ENCODE measurements around the gene HOXC4. TPM values are rescaled to one million over a fixed set of nuclear protein-coding genes. Genes with fewer than 3 reads are reported as not detected.
"Not testable (repeated sequence)": the region's sequence is repeated elsewhere in the genome, so short reads cannot be mapped to it uniquely, and the experiment has no call there.

HOXC4 gene
- polyA plus RNA-seq, 2 of the 4 experiments (the other 2 are of a cell fraction): 1.3 to 4.0 TPM

GRCh38 chr12:54041097-54041690 lies 12.4 kb upstream of the HOXC4 start (continued):
- TF ChIP-seq MAFK (IDR thresholded peaks at IDR 0.05; ENCODE audit: partially characterized antibody): no peak
- TF ChIP-seq ESRRA (IDR thresholded peaks at IDR 0.05; ENCODE audit: borderline replicate concordance, low read length): no peak
- no peak for TF ChIP-seq EHF (CRISPR knock-in tag; IDR thresholded peaks at IDR 0.05)

- FAIRE-seq; DNase-seq (ENCODE audit: low read depth in 1 of 2, low spot score in 1 of 2); ATAC-seq; POLR2A ChIA-PET; H3K4me3 ChIP-seq; H3K4me2 ChIP-seq; H3K4me1 ChIP-seq; H3K9me3 ChIP-seq; H3K27ac ChIP-seq: not testable (repeated sequence)
- WGBS (ENCODE audit: missing lambda C conversion rate): 64% methylated on average over 6 of the region's 6 CpGs
- CTCF ChIA-PET: interaction anchor here (1.2 to 27.9 kb wide), 5 partner anchors 9 to 173 kb away, joined by 4 to 476 read pairs (median 9); partner anchors contain the start of genes HOXC5 and SMUG1
Measured at GRCh38 chr12:54042033-54042432, 11.6 kb upstream of the HOXC4 start.

GRCh38 chr12:54042970-54043853 lies 10.4 kb upstream of the HOXC4 start:
- DNase-seq (ENCODE audit: low read depth in 1 of 2, low spot score in 1 of 2) (no peak), ATAC-seq (no peak), FAIRE-seq (no peak)
- ChIA-PET CTCF (interaction anchor here (0.9 to 27.9 kb wide), 6 partner anchors 9 to 150 kb away, joined by 3 to 476 read pairs (median 8); partner anchors contain the start of genes HOXC4, HOXC5 and SMUG1), POLR2A (no interaction called here)
- Histone ChIP-seq H3K4me3 (no peak overlapping the region), H3K4me1 (no peaks in the 10 kb centered on the region), H3K9me3 (no peaks in the 10 kb centered on the region), H3K27ac (no peak overlapping the region), H3K4me2 (no peak overlapping the region)
- 58% methylated on average over 6 of the region's 6 CpGs for WGBS (ENCODE audit: missing lambda C conversion rate)
- no peak for TF ChIP-seq FOXS1 (CRISPR knock-in tag; IDR thresholded peaks at IDR 0.05)
- TF ChIP-seq HOXB5 (CRISPR knock-in tag; IDR thresholded peaks at IDR 0.05): no peak
- no peak for TF ChIP-seq PBX3 (IDR thresholded peaks at IDR 0.05)
- TF ChIP-seq HDAC2 (IDR thresholded peaks at IDR 0.05): no peak
- no peak for TF ChIP-seq ESRRA (IDR thresholded peaks at IDR 0.05; ENCODE audit: borderline replicate concordance, low read length)
- TF ChIP-seq TFCP2L1 (CRISPR knock-in tag; IDR thresholded peaks at IDR 0.05): no peak
- no peak for TF ChIP-seq USF2 (IDR thresholded peaks at IDR 0.05)

GRCh38 chr12:54044425-54045103 lies 9.1 kb upstream of the HOXC4 start:
- Histone ChIP-seq H3K4me3 (no peak overlapping the region), H3K4me2 (no peak overlapping the region), H3K27ac (no peak overlapping the region), H3K9me3 (no peaks in the 10 kb centered on the region), H3K4me1 (no peaks in the 10 kb centered on the region)
- ChIA-PET CTCF (interaction anchor here (0.7 to 27.9 kb wide), 9 partner anchors 7 to 287 kb away, joined by 3 to 476 read pairs (median 3); partner anchors contain the start of genes HOXC4, HOXC5 and SMUG1), POLR2A (no interaction called here)
- FAIRE-seq: no peak
- no peak for DNase-seq (ENCODE audit: low read depth in 1 of 2, low spot score in 1 of 2)
- 81% methylated on average over 5 of the region's 5 CpGs for WGBS (ENCODE audit: missing lambda C conversion rate)
- TF ChIP-seq HOXB5 (CRISPR knock-in tag; IDR thresholded peaks at IDR 0.05): no peak
- no peak for ATAC-seq

GRCh38 chr12:54045401-54045800 lies 8.2 kb upstream of the HOXC4 start:
- no peak overlapping the region for H3K27ac ChIP-seq
- H3K4me2 ChIP-seq: no peak overlapping the region
- H3K4me1 ChIP-seq: no peaks in the 10 kb centered on the region
- ChIA-PET CTCF (interaction anchor here (0.9 to 27.9 kb wide), 7 partner anchors 8 to 288 kb away, joined by 3 to 476 read pairs (median 4); partner anchors contain the start of genes HOXC4, HOXC5 and SMUG1), POLR2A (no interaction called here)
- H3K4me3 ChIP-seq: no peak overlapping the region
- TF ChIP-seq FOXS1 (CRISPR knock-in tag; IDR thresholded peaks at IDR 0.05): no peak
- TF ChIP-seq NFE2L2 (conservative IDR thresholded peaks at IDR 0.05; ENCODE audit: low read length): no peak
- TF ChIP-seq JUNB (IDR thresholded peaks at IDR 0.05): no peak
- TF ChIP-seq NR3C1 (IDR thresholded peaks at IDR 0.05): no peak
- no peak for TF ChIP-seq RCOR1 (IDR thresholded peaks at IDR 0.05; ENCODE audit: low read depth, low read length)
- H3K9me3 ChIP-seq: no peaks in the 10 kb centered on the region
- DNase-seq (ENCODE audit: low read depth in 1 of 2, low spot score in 1 of 2) (no peak), FAIRE-seq (no peak), ATAC-seq (no peak)

Measured in A549 (cell line).